Dermis blood vessel endothelial cell (primary cell): Measurements from ENCODE around the gene AKIP1. TPM values are rescaled to one million over a fixed set of nuclear protein-coding genes. Genes with fewer than 3 reads are reported as not detected.

Source experiments
- DNase-seq: peaks from one replicate; pipeline ENCODE4 v3.0.0; 2010
- total RNA-seq: library from RNA; depleted of rRNA; stranded (reverse); fragments of >200 nt; gene quantifications from 2 replicates; pipeline ENCODE4 v1.2.3, GENCODE V29; 2014

The AKIP1 gene
- total RNA-seq, 1 donor from 2014 or later = 26.5 TPM

DNA sequence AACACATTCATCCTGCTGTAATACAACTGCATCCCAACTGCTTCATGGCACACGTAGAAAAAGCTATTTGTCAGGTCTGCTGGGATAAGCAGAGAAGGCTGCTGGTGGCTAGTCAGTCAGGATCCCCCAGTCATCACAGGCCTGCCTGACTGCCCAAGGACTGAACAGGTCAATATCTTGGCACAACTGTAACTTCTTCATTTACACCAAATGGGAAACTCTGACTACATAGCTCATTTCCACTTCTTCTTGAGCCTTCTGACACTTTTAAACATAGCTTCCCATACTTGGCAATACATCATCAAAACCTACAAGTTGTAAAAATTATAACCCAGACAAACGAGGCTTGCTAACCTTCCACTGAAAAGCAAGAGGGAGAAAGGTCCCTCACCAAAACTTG lies 50.4 kb downstream of the AKIP1 start:
- no peak for DNase-seq

DNA sequence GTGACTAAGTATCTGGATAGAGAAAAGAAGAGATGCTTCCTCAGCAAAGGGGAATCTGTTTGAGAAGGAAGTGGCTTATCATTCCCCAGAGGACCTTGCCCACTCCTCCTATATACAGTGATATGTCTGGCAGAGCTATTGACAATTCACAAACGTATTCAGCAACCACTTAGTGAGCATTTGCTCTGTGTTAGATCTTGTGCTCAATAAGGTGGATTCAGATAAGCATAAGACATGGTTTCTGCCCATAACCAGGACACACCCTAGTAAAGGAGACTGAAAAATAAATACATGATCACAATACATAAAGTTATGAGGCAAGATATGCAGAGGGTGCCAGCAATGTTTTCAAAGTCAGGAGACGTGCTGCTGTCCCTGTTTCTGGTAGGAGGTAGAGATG lies 51.9 kb downstream of the AKIP1 start:
- DNase-seq = no peak

DNA sequence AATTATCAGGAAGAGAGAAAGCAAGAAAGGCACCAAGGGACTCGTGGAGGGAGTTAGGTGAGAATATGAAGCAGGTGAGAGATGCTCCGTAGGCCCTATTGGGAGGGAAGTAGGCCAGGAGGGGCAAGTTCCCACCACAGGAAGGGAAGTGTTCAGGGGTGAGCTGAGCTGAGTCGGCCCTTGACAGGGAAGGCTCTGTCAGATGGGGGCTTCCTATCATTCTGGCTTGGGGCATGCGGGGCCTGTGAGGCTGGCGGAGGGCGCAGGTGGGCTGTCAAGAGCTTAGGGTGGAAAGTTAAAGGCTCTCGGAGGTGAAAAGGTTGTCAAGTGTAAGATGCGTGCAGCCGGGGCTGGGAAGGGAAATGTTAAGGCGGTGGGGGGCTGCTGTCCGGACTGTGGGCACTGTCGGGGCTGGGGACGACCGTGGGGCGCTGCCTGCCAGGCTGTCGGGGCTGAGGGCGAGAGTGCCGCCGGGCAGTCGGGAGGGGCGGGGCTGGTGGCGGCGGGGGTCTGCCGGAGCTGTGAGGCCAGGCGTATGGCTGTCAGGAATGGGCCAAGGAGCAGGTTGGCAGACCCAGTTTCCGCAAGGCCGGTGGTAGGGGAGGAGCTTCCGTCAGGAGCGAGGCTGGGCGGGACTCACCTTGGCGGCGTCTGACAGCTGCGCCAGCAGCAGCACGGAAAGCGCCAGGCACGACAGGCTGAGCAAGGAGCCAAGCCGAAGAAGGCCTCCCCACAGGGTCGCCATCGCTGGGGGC lies 52.8 kb downstream of the AKIP1 start:
- DNase-seq = peak; percentile 75

DNA sequence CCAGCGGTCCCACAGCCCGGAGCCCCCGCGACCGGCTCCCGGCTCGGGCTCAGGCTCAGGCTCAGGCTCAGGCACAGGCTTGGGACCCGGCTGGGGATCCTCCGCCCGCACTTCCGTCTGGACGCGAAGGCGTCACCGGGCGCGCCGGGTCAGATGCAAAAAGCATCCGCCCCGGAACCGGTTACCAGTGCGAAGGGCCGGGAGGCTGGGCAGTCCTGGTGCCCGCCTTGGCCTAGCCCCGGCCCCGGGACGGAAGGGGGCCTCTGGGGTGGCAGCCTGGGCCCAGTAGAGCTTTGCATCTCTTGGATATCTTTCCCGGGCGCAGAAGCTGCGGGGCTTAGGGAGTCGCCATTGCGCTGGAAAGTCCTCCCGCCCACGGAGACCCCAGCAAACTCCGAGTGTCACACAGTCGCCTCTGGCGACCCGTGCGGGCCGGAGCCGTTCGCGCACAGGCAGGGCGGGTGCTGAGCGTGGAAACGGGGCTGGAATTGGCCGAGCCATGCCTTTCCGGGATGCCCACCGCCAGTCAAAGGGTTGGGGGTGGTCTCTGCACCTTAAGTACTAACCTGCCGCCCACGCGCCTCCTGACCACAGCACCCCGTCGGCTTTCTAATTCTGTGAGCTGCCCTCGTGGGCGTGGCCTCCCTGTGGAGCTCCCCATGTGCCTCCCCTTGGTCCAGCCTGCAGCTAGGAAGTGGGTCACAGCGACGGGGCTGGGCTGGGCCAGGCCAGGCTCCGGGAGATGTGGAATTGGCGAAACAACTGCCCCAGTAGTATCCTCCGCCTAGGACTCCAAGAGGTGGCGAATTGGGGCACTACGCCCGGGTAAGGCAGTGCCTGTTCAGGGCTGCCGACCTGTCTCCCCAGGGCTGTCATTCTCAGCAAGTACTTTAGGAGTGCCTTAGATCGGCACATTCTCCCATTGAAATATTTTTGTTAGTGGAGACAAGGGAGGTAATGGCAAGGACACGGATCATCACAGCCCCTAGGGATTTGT lies 53.6 kb downstream of the AKIP1 start, which contains the start of gene TMEM9B:
TSS of gene TMEM9B (minus strand) at position 119 of the 997 bp plus-strand sequence. CDS start 129 bp downstream, outside the sequence.
- peak; percentile 90 for DNase-seq

DNA sequence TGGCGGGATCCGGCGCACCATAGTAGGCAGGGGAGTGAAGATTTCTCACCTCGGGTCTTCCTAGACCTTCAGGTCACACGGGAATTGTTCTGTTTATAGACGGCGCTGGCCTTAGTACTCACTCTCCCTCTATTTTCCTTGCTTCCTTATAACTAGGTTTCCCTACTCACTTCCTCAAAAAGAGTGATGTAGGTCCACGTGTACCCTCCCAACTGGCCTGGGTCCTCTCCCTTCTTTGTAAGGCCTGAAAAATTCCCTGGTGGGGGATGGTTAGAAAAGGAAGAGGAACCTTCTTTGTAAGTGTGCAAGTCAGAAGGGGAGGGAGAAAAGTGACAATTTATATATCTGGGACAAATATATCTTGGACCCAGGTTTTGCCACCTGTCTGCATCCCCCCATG lies 56.2 kb downstream of the AKIP1 start:
- DNase-seq = no peak

Other genes with a start within 250 kb of the AKIP1 start
- 5.6 and 7.4 TPM in 2 replicates for gene TRIM66, start 228.5 kb upstream of the AKIP1 start, total RNA-seq
- gene RPL27A, start 228.4 kb upstream of the AKIP1 start, total RNA-seq = 438 and 724 TPM in 2 replicates
- gene C11orf16, start 21.8 kb downstream of the AKIP1 start, total RNA-seq = not detected in 2 replicates
- gene ASCL3, start 31.8 kb downstream of the AKIP1 start, total RNA-seq = not detected in 2 replicates
- gene TMEM9B, start 53.3 kb downstream of the AKIP1 start, total RNA-seq = 33.2 and 41.9 TPM in 2 replicates
- 1.2 and 2.0 TPM in 2 replicates for gene NRIP3, start 92.8 kb downstream of the AKIP1 start, total RNA-seq
- 3.5 and 3.9 TPM in 2 replicates for gene SCUBE2, start 180.4 kb downstream of the AKIP1 start, total RNA-seq